Kidney epithelial cell (primary cell): ENCODE measurements around the gene OCA2. TPM values are rescaled to one million over a fixed set of nuclear protein-coding genes. Genes with fewer than 3 reads are reported as not detected.

Experiments
- DNase-seq: peaks from one replicate; pipeline ENCODE4 v3.0.0-alpha.2; 2010; ENCODE audit warnings: low read depth
- H3K27me3 ChIP-seq: 2 replicates; pipeline ENCODE4 v1.6.0; 2011; ENCODE audit warnings: low read length; ENCODE audit not compliant: control insufficient read depth, insufficient read depth
- H3K36me3 ChIP-seq: 2 replicates; pipeline ENCODE4 v1.5.1; 2011; ENCODE audit warnings: low read length; ENCODE audit not compliant: control insufficient read depth, insufficient read depth
- H3K4me3 ChIP-seq: 2 replicates; pipeline ENCODE4 v1.5.1; 2011; ENCODE audit warnings: low read depth, mild to moderate bottlenecking, control low read depth, low read length
- total RNA-seq: library from RNA; depleted of rRNA; stranded (reverse); fragments of >200 nt; gene quantifications from 2 replicates; pipeline ENCODE4 v1.2.3, GENCODE V29; 2015
- TF ChIP-seq, protein P1 (sequence below): IDR thresholded peaks from 2 replicates; pipeline ENCODE4 v1.5.1; 2011; ENCODE audit warnings: mild to moderate bottlenecking, moderate library complexity, low read length, control low read depth, inconsistent platforms; ENCODE audit not compliant: insufficient read depth, poor library complexity, severe bottlenecking

Gene OCA2
- total RNA-seq, 1 donor from 2014 or later: 0.29 TPM

DNA sequence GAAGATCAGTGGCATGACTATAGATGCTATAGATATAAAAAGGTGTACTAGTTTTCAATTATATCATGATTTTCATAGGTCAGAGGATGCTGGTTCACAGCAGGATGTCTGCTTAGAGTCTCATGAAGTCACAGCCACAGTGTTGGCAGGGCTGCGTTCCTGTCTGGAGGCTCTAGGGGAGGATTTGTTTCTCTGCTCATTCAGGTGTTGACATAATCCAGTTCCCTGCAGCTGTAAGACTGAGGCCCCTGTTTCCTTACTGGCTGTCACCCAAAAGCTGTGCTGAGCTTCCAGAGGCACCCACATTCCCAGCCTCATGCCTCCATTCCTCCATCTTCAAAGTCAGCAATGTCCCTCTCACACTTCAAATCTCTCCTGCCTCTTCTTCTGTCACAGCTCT, 170.7 kb downstream of the OCA2 start:
- Histone ChIP-seq H3K27me3 (no peaks in the 10 kb centered on the region), H3K4me3 (no peak overlapping the region), H3K36me3 (no peaks in the 10 kb centered on the region)
- DNase-seq: no peak
- TF ChIP-seq, protein P1, sequence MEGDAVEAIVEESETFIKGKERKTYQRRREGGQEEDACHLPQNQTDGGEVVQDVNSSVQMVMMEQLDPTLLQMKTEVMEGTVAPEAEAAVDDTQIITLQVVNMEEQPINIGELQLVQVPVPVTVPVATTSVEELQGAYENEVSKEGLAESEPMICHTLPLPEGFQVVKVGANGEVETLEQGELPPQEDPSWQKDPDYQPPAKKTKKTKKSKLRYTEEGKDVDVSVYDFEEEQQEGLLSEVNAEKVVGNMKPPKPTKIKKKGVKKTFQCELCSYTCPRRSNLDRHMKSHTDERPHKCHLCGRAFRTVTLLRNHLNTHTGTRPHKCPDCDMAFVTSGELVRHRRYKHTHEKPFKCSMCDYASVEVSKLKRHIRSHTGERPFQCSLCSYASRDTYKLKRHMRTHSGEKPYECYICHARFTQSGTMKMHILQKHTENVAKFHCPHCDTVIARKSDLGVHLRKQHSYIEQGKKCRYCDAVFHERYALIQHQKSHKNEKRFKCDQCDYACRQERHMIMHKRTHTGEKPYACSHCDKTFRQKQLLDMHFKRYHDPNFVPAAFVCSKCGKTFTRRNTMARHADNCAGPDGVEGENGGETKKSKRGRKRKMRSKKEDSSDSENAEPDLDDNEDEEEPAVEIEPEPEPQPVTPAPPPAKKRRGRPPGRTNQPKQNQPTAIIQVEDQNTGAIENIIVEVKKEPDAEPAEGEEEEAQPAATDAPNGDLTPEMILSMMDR: no peak

DNA sequence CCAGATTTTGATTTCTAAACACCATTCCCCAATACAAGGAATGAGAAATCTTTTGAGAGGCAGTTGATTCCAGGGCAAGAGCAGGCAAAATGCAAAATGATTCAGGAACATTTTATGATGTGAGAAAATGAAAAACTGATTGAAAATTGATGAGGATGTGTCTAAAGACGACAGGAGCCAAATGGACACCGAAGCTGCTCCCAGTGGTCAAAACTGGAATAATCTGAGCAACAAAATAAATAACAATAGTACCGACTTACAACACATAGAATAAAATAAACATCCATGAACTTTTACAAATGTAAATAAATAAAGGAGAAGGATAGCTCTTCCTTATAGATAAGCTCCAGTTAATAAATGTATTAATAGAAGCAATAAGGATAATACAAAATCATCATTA, 186.8 kb downstream of the OCA2 start:
- DNase-seq: no peak
- Histone ChIP-seq H3K27me3 (no peaks in the 10 kb centered on the region), H3K4me3 (no peak overlapping the region), H3K36me3 (no peaks in the 10 kb centered on the region)
- TF ChIP-seq, protein P1: no peak

DNA sequence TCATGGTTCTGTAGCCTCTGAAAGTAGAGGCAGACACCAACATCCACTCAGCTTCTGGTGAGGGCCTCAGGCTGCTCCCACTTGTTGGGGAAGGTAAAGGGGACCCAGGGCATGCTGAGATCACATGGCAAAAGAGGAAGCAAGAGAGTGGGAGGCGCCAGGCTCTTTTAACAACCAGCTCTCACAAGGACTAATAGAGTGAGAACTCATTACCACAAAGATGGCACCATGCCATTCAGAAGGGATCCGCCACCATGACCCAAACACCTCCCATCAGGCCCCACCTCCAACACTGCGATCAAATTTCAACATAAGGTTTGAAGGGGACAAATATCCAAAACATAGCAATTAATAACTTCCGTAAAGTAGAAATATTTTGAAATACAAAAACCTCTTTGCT, 192.3 kb downstream of the OCA2 start:
- TF ChIP-seq, protein P1: no peak
- no peak for DNase-seq

DNA sequence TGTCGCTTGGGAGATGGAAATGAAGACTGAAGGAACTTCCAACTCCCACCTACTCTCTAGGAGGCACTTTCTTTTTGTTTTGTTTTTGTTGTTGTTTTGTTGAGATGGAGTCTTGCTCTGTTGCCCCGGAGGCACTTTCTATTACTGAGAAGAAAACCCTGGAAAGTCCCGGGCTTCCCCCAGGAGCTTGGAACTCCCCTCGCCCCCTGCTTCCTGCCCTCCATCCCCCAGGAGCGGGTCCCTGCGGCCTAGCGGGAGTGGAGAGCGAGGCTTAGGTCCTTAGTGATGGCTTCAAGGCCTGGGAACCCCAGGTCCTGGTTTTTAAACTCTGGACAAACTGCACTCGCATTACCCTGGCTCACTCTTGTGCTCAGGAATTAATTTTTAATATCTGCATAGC, 195.7 kb downstream of the OCA2 start:
- TF ChIP-seq, protein P1: no peak
- no peak for DNase-seq
- H3K36me3 ChIP-seq: no peaks in the 10 kb centered on the region

More for the DNA sequence above, 192.3 kb downstream of the OCA2 start:
- Histone ChIP-seq H3K27me3 (no peaks in the 10 kb centered on the region), H3K4me3 (no peak overlapping the region), H3K36me3 (no peaks in the 10 kb centered on the region)

DNA sequence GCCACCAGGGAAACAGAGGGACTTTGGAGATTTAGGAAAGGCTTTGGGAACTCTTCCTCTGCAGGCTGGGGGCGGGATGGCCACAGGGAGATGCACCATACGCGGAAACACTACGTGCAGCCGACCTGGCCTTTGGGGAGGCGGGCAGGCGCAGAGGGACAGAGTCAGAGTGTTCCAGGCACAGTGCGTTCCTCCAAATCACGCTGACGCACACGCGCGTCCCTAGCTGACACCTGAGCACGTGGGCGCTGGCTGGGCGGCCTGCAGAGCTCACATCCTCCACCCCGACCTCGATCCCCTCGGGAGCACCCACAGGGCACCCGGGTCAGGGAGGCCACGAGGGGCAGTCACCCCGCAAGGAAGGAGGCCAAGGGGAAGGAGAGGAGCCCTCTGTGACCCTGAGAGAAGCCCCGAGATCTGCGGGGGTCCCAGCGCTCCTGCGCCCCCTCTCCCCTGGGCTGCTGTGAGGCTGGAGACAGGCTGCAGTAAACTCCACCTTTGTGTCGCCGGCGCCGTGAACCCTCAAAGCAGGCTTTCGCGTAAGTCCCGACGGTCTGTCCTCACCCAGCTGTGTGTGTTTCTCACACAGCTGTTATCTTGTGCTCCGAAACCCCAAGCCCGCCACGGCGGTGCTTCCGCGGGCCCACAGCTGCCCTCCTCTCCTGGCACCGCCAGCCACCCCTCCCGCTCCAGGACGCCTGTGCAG, 196.3 kb downstream of the OCA2 start:
- DNase-seq: no peak
- Histone ChIP-seq H3K4me3 (no peak overlapping the region), H3K27me3 (no peaks in the 10 kb centered on the region), H3K36me3 (no peaks in the 10 kb centered on the region)
- TF ChIP-seq, protein P1: no peak

More for the DNA sequence above, 195.7 kb downstream of the OCA2 start:
- no peak overlapping the region for H3K4me3 ChIP-seq
- no peaks in the 10 kb centered on the region for H3K27me3 ChIP-seq
